ENCODE results near the gene TAS1R3. TPM values are rescaled to one million over a fixed set of nuclear protein-coding genes. Genes with fewer than 3 reads are reported as not detected.

The TAS1R3 gene
- total RNA-seq, 1 donor = under 0.01 TPM

DNA sequence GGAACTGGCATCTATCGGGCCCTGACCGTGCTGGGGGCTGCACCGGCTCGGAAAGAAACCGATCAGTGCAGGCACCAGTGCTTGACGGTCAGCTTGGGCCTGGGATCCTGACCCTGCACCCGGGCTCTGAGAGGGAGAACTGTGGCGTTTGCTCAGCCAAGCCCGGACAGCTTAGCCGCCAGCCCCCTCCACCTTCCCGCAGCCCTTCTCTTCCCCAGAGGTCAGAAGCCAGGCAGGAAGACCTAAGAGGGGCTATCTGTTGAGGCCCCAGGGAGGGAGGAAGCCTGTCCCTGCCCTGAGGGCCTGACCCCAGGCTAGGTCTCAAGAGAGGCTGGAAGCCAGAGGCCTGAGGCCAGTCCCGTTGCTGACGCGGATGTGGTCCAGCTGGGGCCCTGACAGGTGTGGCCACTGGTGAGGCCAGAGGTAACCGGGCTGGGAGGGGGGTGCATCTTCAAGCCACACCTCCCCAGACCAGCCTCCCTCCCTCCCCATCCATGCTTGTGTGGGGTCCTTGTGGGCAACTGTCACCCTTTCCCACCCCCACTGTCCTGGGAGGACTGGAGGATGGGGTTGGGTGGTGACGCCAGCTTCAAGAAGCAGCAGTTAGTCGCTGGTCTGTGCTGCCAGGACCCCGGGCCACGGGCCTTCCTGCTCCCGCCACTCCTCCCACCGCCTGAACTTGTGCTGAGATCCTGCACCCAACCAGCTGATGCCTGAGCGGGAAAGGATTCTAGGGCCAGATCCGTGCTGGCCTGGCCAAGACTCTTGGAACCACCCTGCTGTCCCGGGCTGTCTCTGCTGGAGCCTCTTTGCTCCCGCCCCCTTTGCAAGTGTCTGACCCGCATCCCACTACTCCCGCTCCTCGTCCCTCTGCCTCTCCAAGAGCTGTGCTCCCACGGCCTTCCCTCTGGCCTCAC, 20.7 kb downstream of the TAS1R3 start:
- H3K4me3 ChIP-seq (ENCODE audit: low read depth, low read length) = peak overlapping the region; percentile 7
- TF ChIP-seq, protein P1, sequence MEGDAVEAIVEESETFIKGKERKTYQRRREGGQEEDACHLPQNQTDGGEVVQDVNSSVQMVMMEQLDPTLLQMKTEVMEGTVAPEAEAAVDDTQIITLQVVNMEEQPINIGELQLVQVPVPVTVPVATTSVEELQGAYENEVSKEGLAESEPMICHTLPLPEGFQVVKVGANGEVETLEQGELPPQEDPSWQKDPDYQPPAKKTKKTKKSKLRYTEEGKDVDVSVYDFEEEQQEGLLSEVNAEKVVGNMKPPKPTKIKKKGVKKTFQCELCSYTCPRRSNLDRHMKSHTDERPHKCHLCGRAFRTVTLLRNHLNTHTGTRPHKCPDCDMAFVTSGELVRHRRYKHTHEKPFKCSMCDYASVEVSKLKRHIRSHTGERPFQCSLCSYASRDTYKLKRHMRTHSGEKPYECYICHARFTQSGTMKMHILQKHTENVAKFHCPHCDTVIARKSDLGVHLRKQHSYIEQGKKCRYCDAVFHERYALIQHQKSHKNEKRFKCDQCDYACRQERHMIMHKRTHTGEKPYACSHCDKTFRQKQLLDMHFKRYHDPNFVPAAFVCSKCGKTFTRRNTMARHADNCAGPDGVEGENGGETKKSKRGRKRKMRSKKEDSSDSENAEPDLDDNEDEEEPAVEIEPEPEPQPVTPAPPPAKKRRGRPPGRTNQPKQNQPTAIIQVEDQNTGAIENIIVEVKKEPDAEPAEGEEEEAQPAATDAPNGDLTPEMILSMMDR (IDR thresholded peaks at IDR 0.05; ENCODE audit: insufficient read depth, low read depth, low read length) = no peak
- peak; percentile 42 for DNase-seq (ENCODE audit: low read depth)

DNA sequence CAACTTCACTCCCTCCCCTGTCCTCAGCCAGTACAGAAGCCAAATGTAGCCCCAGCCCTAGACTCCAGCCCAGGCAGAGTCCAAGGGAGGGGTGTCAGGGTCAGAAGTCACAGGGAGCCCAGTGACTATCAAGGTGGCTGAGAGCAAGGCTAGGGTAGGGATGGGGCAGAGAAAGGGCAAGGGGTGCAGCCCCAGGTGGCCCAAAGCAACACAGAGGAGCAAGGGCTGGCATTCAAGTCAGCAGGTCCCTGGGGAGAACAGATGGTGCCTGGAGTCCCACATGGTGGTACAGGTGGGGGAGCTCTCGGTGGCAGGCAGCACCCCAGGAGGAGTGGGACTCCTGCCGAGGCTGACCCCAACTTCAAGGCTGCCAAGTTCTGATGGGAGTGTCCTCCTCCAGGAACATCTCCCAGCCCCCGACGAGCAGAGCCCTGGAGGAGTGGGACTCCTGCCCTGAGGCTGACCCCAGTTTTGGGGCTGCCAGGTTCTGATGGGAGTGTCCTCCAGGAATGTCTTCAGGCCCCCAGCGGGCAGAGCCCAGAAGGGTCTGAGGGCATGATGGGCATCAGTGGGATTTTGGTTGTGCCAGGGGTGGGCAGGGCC, 21.8 kb downstream of the TAS1R3 start:
- no peak overlapping the region for H3K4me3 ChIP-seq (ENCODE audit: low read depth, low read length)
- TF ChIP-seq, protein P1 (IDR thresholded peaks at IDR 0.05; ENCODE audit: insufficient read depth, low read depth, low read length) = no peak
- no peak for DNase-seq (ENCODE audit: low read depth)

DNA sequence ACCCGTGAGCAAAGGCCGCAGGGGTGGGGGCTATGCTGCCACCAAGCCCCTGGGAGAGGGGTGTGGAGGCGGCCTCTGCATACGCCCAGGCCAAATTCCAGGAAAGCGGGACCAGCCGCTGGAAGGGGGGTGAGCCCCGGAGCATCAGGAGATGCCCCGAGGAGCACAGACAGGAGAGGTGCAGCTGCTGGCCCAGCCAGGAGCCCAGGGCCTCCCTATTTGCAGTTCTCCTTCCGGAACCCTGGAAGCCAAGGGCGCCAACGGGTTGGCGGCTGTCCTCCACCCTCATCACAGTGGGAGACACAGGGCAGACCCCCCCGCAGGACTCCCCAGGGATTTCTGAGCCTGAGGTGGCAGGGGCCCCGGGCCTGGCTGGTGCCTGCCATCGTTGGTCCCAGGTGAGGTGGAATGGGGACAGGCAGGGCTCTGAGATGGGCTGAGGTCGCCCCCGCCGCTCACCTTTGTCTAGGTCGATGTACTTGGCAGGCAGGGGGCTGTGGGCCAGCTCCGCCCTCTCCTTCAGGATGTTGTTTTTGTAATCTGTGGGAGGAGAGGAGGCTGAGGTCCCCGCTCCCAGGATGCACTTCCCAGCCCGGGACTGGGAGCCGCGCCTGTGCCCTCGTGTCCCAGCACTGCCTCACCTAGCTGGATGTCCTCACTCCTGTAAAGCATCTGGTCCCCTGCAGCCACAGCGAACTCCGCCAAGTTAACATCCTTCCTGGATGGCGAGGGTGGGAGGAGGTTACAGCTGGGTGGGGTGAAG, 22.5 kb downstream of the TAS1R3 start:
- no peak overlapping the region for H3K4me3 ChIP-seq (ENCODE audit: low read depth, low read length)
- DNase-seq (ENCODE audit: low read depth) = no peak
- TF ChIP-seq, protein P1 (IDR thresholded peaks at IDR 0.05; ENCODE audit: insufficient read depth, low read depth, low read length) = no peak

DNA sequence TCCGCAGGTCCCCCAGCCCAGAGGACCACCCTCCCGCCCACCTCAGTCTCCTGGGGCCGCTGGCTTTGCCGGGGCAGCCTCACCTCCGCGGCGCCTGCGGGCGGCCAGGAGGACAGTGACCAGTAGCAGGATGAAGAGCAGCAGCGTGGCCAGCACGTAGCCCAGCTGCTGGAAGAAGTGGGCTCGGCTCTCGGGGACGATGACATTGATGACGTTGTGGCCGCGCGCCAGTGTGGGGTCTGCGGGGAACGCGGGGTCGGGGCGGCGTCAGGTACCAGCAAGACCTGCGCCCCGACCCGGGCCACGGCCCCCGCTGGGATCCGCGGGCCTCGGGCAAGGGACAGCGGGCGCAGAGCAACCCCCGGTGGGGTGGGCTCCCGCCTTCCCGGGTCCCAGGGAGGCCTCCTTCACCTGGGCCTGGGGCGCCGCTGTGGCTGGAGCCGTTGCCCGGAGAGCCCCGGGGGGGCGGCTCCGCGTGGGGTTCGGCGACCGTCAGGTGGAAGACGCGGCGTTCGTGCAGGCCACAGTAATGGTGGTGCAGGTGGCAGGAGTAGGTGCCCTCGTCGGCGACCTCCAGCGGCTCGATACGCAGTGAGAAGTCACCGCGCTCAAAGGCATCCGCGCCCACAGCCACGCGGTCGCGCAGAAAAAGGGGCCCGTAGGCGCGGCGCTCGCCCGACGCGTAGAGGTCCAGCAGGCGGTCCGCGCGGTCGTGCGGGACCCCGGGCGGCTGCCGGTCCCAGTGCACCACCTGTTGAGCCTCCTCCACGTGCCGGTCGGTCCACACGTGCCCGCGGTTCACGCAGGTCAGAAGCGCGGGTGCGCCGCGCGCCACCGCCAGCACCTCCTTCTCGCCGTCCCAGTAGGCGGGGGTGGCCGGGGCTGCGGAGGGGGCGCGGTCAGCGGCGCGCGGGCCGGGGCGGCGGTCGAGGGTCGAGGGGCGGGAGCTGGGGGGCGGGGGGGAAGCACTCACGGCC, 23.5 kb downstream of the TAS1R3 start:
- no peak overlapping the region for H3K4me3 ChIP-seq (ENCODE audit: low read depth, low read length)
- DNase-seq (ENCODE audit: low read depth) = no peak
- TF ChIP-seq, protein P1 (IDR thresholded peaks at IDR 0.05; ENCODE audit: insufficient read depth, low read depth, low read length) = no peak

DNA sequence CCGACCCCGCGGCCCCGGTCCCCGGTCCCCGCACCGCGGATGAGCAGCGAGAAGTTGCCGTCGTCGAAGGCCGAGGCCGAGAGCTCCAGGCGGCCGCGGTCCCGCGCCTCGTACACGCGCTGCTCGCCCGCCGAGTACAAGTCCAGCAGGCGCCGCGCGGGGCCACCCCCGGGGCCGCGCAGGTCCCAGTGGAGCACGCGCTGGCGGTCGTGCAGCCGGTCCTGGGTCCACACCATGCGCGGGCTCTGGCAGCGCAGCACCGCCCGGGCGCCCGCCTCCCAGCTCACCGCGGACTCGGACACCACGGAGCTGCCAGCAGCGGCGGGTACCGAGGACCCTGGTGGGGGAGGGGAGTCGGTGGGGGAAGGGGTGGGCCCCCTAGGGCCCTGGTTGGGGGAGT, 24.3 kb downstream of the TAS1R3 start:
- H3K4me3 ChIP-seq (ENCODE audit: low read depth, low read length) = no peak overlapping the region
- TF ChIP-seq, protein P1 (IDR thresholded peaks at IDR 0.05; ENCODE audit: insufficient read depth, low read depth, low read length) = no peak
- DNase-seq (ENCODE audit: low read depth) = peak; percentile 40

All from fibroblast of villous mesenchyme (primary cell).